SW 1271 (cell line): ENCODE data around the gene KDM2B.

ENCODE experiments used
- DNase-seq, 2 experiments: peaks; one replicate each; lab custom pipeline; 2025; lab: John Stamatoyannopoulos, UW

KDM2B gene

DNA sequence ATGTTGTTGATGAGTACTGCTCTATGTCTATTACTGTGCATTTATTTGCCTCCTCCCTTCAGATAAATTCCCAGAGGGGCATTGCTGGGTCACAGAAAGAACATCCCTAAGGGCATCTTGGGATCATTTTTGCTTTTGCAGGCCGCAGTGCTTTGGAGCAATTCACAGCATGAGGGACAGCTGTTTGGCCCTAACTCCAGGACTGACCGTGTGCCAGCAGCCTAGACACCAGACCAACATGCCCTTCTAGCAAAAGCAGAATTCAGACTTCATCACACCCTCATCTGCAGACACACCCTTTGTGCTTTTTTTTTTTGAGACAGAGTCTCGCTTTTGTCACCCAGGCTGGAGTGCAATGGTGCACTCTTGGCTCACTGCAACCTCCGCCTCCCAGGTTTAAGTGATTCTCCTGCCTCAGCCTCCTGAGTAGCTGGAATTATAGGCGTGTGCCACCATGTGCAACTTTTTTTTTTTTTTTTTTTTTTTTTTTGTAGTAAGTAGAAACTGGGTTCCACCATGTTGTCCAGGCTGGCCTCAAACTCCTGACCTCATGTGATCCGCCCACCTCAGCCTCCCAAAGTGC is 149.9 kb downstream of the KDM2B start:
- no peak for DNase-seq

GRCh38 chr12:121428883-121429282 is 151.9 kb downstream of the KDM2B start:
- no peak for DNase-seq

GRCh38 chr12:121427556-121428050 is 153.2 kb downstream of the KDM2B start:
- DNase-seq: no peak

DNA sequence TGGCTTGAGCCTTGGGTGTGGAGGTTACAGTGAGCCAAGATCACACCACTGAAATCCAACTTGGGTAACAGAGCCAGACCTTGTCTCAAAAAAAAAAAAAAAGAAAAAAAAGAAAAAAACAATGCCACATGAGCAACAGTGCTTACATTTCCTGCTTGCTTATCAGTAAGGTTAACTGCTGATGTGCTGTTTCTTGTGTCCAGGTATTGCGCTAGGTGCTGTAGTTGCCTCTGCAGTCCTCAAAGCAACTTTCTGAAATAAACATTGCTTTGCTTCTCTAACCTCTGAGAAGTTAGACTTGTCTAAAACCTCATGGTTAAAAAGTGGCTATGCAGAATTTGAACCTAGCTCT is 156.2 kb downstream of the KDM2B start:
- DNase-seq: no peak

- no peak for DNase-seq
Observed at GRCh38 chr12:121423682-121424623, 156.9 kb downstream of the KDM2B start.

- no peak for DNase-seq
Observed at GRCh38 chr12:121423253-121423652, 157.6 kb downstream of the KDM2B start.

DNA sequence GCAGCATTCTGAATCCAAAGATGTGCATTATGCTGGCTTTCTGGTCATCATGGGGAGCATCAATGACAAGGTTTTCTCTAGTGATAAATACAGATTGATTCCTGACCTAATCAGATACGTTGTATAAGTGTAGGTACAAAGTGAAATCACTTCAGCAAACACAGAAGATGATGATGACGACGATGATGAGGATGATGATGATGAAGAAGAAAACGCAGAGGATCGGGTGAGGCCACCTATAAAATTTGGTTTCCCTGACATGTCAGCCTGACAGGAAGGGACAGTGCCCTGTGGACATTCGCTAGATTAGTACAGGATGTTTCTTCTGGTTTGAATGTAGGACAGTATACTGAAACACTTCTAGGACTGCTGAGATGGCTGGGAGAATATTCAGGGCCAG is 160.7 kb downstream of the KDM2B start:
- no peak for DNase-seq

DNA sequence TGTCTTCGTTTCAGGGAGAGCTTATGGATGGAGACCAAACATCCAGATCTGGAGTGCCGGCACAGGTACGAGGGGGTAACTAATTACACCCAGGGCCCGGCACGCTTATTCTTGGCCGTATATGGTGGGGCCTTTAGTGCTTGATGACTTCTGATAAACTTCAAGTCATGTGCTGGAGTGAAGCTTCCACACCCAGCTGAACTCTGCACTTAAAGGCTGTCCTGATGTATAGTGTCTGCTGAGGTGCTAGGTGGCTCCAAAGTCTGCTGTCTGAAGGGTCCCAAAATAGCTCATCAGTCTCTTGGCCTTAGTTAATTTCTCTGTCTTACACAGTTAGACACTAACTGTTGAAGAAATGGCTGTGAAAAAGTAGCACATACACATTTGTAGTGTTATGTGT is 163.0 kb downstream of the KDM2B start:
- DNase-seq: no peak

DNA sequence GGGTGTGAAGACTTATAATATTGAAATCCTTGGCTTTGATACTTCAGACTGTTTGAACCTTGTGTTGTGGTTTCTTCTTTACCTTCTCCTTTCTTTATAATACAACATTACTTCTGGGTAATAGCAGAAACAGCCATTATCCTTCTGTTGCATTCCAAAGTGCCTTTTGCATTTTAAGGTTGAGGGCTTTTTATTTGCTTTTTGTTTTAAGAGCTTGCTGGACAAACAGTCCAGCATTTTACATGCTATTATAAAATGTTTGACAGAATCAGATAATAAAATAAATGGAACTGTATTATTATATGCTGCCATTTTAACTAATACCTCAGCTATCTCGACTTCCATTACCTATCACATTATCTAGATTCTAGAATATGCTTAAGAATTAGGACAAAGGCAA is 166.9 kb downstream of the KDM2B start:
- DNase-seq: no peak

GRCh38 chr12:121405211-121405610 is 175.6 kb downstream of the KDM2B start:
- no peak for DNase-seq

- DNase-seq: no peak
Observed at GRCh38 chr12:121404734-121405133, 176.1 kb downstream of the KDM2B start.

- no peak for DNase-seq
Observed at GRCh38 chr12:121403721-121404120, 177.1 kb downstream of the KDM2B start.

DNA sequence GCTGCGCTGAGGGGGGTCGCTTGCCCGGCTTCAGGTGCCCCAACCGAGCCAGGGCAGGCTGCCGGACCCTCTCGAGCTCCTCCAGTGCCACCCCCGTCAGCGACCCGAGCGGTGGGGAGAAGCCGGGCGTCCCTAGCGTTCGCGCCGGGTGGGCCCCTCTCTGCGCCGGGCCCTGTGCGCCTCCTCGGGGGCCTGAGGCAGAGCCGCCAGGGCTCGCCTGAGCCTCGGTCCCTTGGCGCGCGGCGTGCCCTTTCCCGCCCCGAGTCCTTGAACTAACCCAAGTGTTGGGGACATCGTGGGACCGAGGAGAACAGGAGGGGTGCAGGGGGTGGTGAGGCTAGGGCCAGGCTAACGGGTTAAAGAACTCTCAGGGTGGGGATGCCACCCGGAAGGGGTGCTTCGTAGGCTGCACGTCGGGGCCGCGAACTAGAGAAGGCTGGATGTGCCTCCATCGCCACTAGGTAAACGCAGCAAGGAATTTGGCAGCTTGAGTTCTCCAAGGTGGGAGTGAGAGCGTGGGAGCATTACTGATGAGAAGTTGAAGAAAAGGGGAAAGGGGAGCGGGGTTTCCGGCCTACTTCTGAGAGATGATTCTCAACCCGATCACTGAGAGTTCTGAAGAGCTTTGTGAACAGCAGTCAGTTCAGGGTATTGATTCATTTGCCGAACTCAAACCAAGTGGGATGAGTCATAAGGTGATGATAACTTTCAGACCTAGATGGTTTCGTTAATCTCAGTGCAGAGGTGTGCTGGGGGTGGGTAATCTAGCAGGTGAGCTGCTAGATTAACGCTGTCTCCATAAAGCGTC is 180.3 kb downstream of the KDM2B start:
- peak in 1 of 2 experiments; percentile 37 for DNase-seq

- peak; percentile 97 to 98 for DNase-seq
Observed at GRCh38 chr12:121399391-121400331, 181.2 kb downstream of the KDM2B start, which contains the start of gene RNF34. TSS of gene RNF34 (plus strand) at chr12:121400118. CDS start at chr12:121400213, 95 bp downstream.

GRCh38 chr12:121398355-121398754 is 182.5 kb downstream of the KDM2B start:
- DNase-seq: no peak

GRCh38 chr12:121397521-121397920 is 183.3 kb downstream of the KDM2B start:
- DNase-seq: no peak

DNA sequence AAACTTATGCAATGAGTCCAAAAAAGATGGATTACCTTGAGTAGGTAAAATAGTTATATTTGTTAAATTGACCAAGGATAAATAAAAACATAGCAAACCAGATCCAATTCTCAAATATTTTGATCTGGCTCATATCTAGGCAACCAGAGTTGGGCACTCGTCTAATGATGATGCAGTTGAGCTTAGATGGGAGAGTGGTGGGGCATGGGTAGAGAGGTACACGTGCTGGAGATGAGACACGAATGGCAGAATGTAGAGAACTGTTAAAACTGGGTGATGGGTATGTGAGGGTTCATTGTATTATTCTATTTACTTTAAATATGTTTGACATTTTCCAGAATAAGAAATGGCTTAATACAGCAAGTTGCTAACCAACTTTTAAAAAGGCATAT is 188.5 kb downstream of the KDM2B start:
- DNase-seq: no peak

DNA sequence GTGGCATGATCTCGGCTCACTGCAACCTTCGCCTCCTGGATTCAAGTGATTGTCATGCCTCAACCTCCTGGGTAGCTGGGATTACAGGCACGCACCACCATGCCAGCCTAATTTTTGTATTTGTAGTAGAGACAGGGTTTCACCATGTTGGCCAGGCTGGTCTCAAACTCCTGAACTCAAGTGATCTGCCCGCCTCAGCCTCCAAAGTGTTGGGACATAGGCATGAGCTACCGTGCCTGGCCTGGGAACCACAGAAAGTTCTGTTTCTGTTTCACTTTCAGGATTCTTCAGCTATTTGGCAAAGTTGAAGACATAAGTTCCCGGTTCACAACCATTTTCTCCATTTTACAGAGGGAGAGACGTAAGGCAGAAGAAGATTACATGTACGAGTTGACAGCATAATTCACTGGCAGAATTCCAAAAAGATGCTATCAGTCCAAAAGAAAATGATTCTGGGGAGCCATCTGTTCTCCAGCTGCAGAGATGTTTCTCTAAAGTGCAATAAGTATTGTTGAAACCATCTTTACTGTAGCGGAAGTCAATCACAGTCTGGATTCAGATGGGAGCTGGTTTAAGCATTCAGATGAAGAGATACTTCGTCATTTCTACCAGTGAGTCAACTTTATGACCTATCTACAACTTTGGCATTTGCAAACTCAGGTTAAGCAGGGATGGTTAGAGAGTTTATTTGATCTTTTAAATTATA is 189.1 kb downstream of the KDM2B start:
- DNase-seq: no peak

DNA sequence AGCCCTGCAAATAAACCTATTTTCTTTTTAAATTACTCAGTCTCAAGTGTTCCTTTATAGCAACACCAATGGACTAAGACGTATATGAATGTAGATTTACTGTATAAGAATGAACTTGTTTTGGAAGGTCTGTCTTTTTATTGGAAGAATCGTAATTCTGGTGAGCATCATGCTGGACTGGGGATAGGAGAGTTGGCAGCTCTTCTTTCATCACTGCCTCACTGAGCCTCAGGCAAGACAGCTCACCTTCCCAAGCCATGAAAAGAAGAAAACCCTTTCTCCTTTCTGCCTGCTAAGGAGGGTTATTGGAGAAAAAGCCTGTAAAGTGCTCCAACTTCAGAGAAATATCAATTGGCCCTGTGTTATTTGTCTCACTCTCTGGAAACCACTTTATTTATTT is 190.0 kb downstream of the KDM2B start:
- DNase-seq: no peak

DNA sequence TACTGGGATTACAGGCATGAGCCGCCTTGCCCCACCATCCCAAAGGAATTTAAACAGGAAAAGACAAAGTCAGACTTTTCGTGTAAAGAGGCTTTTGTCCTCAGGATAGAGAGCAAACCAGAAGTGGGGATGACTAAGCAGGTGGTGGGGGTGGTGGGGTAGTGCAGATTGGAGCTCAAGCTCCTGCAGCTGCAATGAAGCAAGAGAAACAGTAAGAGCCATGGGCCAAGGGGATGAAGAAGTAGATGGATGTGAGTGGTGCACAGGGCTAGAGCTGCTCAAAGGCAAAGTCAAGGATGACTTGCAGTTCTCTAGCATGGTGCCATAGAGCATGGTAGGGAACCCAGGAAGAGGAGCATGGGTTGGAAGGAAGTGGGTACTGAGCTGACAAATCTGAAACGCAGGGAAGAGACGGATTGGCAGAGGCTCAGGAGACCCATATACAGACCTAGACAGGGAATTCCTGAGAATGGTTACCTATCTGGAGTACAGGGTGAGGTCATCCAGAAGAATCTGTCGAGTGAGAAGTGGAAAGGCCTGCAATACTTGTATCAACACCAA is 192.3 kb downstream of the KDM2B start:
- DNase-seq: no peak
